Sigmoid colon (tissue), 3 donors: ENCODE results near the gene RIN2.

ENCODE experiments used
- POLR2A ChIP-seq, 2 donors: fragments of 450-650 bp; IDR thresholded peaks; one replicate each; pipeline ENCODE4 v1.6.1; 2016; ENCODE audit warnings: antibody characterized with exemption in 2 of 2, mild to moderate bottlenecking in 2 of 2, moderate library complexity in 2 of 2
- TF ChIP-seq, protein P1 (sequence below), 4 experiments: fragments of 450-650 bp in 3 of 4; fragments of 200-600 bp in 1 of 4; IDR thresholded peaks; one replicate each; pipeline ENCODE4 v1.5.1; 2016 to 2019; ENCODE audit warnings: antibody characterized with exemption in 4 of 4, mild to moderate bottlenecking in 3 of 4, moderate library complexity in 2 of 4

DNA sequence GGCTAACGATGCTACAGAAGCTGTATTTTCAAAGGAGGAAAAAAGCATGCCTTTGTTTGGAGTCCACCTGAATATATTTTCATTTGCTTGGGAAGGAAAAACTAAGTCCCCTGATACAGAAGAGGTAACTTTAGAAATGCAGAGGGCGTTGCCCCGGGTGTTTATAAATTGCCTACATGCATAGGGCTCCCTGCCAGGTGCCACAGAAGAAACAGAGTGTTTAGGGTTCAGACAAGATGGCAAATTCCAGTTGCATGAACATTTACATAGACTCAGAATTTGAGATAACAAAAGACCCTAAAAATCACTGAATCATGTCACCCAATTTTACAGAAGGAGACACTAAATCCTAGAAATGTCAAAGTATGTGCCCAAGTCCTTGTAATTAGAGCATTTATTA, 19.9 kb downstream of the RIN2 start:
- no peak for TF ChIP-seq POLR2A (IDR thresholded peaks at IDR 0.05)
- TF ChIP-seq, protein P1, sequence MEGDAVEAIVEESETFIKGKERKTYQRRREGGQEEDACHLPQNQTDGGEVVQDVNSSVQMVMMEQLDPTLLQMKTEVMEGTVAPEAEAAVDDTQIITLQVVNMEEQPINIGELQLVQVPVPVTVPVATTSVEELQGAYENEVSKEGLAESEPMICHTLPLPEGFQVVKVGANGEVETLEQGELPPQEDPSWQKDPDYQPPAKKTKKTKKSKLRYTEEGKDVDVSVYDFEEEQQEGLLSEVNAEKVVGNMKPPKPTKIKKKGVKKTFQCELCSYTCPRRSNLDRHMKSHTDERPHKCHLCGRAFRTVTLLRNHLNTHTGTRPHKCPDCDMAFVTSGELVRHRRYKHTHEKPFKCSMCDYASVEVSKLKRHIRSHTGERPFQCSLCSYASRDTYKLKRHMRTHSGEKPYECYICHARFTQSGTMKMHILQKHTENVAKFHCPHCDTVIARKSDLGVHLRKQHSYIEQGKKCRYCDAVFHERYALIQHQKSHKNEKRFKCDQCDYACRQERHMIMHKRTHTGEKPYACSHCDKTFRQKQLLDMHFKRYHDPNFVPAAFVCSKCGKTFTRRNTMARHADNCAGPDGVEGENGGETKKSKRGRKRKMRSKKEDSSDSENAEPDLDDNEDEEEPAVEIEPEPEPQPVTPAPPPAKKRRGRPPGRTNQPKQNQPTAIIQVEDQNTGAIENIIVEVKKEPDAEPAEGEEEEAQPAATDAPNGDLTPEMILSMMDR (IDR thresholded peaks at IDR 0.05): no peak
